HL-60 (cell line): ENCODE data around the gene PCDHGB6.
"Not testable (repeated sequence)": the region's sequence is repeated elsewhere in the genome, so short reads cannot be mapped to it uniquely, and the experiment has no call there.

Source experiments
- GABPA ChIP-seq: IDR thresholded peaks from 2 replicates; pipeline ENCODE4 v1.6.1; 2012; ENCODE audit warnings: low read depth
- POLR2AphosphoS5 ChIP-seq: IDR thresholded peaks from 2 replicates; pipeline ENCODE4 v1.6.1; 2012; ENCODE audit warnings: low read depth
- TF ChIP-seq, protein P1 (sequence below): IDR thresholded peaks from one replicate; pipeline ENCODE4 v1.5.1; 2011; ENCODE audit warnings: low read length, control low read depth, inconsistent platforms; ENCODE audit not compliant: insufficient read depth

- TF ChIP-seq, protein P1, sequence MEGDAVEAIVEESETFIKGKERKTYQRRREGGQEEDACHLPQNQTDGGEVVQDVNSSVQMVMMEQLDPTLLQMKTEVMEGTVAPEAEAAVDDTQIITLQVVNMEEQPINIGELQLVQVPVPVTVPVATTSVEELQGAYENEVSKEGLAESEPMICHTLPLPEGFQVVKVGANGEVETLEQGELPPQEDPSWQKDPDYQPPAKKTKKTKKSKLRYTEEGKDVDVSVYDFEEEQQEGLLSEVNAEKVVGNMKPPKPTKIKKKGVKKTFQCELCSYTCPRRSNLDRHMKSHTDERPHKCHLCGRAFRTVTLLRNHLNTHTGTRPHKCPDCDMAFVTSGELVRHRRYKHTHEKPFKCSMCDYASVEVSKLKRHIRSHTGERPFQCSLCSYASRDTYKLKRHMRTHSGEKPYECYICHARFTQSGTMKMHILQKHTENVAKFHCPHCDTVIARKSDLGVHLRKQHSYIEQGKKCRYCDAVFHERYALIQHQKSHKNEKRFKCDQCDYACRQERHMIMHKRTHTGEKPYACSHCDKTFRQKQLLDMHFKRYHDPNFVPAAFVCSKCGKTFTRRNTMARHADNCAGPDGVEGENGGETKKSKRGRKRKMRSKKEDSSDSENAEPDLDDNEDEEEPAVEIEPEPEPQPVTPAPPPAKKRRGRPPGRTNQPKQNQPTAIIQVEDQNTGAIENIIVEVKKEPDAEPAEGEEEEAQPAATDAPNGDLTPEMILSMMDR = not testable (repeated sequence)
- TF ChIP-seq POLR2AphosphoS5, GABPA: not testable (repeated sequence)
Observed at GRCh38 chr5:141432726-141433125, 24.9 kb downstream of the PCDHGB6 start.
